Lower leg skin (tissue), 3 donors: ENCODE results near the gene MGRN1.

Experiments
- CTCF ChIP-seq, 3 donors: fragments of 450-650 bp; IDR thresholded peaks; one replicate each; pipeline ENCODE4 v1.5.1; 2016; ENCODE audit warnings: antibody characterized with exemption in 3 of 3, mild to moderate bottlenecking in 3 of 3, moderate library complexity in 2 of 3
- POLR2A ChIP-seq, 2 donors: fragments of 450-650 bp; IDR thresholded peaks; one replicate each; pipeline ENCODE4 v1.6.1; 2016 to 2017; ENCODE audit warnings: antibody characterized with exemption in 2 of 2, mild to moderate bottlenecking in 1 of 2, moderate library complexity in 1 of 2

GRCh38 chr16:4631444-4631843, 6.8 kb downstream of the MGRN1 start:
- TF ChIP-seq POLR2A (IDR thresholded peaks at IDR 0.05), result no peak
- TF ChIP-seq CTCF (IDR thresholded peaks at IDR 0.05), result no peak
